Erythroblast (primary cell): ENCODE measurements around the gene PGP.

Source experiments
- GATA1 ChIP-seq: IDR thresholded peaks from 2 replicates; pipeline ENCODE4 v1.6.1; 2011; ENCODE audit warnings: low read depth, mild to moderate bottlenecking, control low read depth, low read length, moderate library complexity
- POLR2A ChIP-seq: IDR thresholded peaks from 2 replicates; pipeline ENCODE4 v1.6.1; 2011; ENCODE audit warnings: mild to moderate bottlenecking, low read length

DNA sequence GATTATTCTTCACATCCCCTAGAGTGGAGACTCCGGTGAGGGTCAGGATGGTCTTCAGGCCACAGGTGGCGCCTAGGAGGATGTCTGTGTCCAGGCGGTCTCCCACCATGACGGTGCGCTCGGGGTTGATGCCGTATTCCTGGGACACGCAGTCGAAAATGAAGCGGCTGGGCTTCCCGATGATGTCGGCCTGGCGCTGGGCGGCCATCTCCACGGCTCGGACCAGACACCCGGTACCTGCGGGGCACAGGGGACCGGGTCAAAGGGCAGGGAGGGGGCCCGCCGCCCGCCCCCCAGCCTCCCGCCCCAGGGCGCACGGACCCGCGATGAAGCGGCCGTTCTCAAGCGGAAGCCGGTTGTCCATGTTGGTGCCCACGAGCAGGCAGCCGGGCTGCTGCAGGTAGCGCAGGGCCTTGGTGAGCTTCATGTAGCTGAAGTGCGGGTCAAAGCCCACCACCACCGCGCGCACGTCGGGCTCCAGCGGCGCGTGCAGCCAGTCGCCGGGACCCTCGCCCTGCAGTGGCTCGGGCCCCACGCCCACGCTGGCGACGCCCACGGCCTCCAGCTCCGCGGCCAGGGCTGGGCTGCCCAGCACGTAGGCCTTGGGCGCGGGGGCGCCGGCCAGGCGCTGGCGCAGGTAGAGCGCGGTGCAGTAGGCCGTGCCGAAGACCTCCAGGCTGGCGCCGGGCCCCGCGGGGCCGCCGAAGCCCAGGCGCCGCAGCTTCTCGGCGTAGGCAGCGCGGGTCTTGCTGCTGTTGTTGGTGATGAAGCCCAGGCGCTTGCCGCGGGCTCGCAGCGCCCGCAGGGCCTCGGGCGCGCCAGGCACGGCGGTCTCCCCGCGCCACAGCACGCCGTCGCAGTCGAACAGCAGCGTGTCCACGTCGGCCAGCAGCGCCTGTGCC is 572 bp downstream of the PGP start:
- TF ChIP-seq POLR2A (no peak), GATA1 (no peak)
